Retinal pigment epithelial cell (primary cell): ENCODE data around the gene CPLX3.

ENCODE experiments used
- DNase-seq: peaks from one replicate; pipeline ENCODE4 v3.0.0-alpha.2; 2010; ENCODE audit warnings: low read depth
- H3K4me3 ChIP-seq: 2 replicates; pipeline ENCODE4 v1.5.1; 2011; ENCODE audit warnings: mild to moderate bottlenecking, low read length, control low read depth, moderate library complexity
- TF ChIP-seq, protein P1 (sequence below): conservative IDR thresholded peaks from 2 replicates; pipeline ENCODE4 v1.5.1; 2011; ENCODE audit warnings: low read depth, low read length, control low read depth, inconsistent platforms

Gene CPLX3

DNA sequence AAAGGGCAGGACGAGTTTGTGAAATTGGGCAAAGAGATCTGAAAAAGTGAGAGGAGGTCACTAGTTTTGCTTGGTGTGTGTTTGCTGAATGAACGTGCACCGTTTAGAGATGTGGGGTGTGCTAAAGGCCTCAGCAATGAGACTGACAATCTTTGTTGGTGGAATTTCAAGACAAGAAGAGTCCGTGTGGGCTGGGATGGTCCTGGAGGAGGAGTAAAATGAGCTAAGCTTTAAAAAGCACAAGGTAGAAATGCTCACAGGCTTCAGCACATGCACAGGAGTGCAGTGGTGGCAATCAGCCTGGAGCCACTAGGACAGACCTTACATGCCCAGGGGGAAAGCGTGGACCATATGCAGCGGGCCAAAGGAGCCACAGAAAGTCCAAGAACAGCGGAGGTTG lies 1.5 kb upstream of the CPLX3 start:
- DNase-seq = no peak
- TF ChIP-seq, protein P1, sequence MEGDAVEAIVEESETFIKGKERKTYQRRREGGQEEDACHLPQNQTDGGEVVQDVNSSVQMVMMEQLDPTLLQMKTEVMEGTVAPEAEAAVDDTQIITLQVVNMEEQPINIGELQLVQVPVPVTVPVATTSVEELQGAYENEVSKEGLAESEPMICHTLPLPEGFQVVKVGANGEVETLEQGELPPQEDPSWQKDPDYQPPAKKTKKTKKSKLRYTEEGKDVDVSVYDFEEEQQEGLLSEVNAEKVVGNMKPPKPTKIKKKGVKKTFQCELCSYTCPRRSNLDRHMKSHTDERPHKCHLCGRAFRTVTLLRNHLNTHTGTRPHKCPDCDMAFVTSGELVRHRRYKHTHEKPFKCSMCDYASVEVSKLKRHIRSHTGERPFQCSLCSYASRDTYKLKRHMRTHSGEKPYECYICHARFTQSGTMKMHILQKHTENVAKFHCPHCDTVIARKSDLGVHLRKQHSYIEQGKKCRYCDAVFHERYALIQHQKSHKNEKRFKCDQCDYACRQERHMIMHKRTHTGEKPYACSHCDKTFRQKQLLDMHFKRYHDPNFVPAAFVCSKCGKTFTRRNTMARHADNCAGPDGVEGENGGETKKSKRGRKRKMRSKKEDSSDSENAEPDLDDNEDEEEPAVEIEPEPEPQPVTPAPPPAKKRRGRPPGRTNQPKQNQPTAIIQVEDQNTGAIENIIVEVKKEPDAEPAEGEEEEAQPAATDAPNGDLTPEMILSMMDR = no peak
- no peak overlapping the region for H3K4me3 ChIP-seq

- no peak for DNase-seq
- H3K4me3 ChIP-seq = no peak overlapping the region
- TF ChIP-seq, protein P1 = no peak
These were observed 561 bp upstream of the CPLX3 start for GRCh38 chr15:74825866-74826265.

- no peak overlapping the region for H3K4me3 ChIP-seq
- DNase-seq = no peak
- TF ChIP-seq, protein P1 = no peak
These were observed 494 bp downstream of the CPLX3 start for GRCh38 chr15:74826921-74827320.

GRCh38 chr15:74827614-74828013 lies 1.2 kb downstream of the CPLX3 start:
- no peak for DNase-seq
- H3K4me3 ChIP-seq = no peak overlapping the region
- TF ChIP-seq, protein P1 = no peak

DNA sequence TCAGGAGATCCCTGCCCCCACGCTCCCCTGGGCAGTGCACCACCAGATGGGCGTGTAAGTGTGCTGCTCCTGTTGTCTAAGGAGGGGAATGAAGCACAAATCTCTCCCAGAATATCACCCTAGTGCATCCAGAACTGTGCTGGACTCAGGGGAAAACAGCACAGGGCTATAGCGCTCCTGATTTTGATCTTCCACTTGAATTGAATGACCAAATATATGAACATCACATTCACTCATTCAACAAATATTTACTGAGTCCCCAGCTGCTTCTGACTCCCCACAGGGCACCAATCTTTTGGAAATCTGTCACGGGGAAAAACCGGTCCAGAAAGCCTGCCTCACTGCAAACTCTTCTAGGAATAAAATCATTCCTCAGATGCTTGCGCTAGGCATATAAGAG lies 2.4 kb downstream of the CPLX3 start:
- TF ChIP-seq, protein P1 = no peak
- H3K4me3 ChIP-seq = no peak overlapping the region
- DNase-seq = no peak

DNA sequence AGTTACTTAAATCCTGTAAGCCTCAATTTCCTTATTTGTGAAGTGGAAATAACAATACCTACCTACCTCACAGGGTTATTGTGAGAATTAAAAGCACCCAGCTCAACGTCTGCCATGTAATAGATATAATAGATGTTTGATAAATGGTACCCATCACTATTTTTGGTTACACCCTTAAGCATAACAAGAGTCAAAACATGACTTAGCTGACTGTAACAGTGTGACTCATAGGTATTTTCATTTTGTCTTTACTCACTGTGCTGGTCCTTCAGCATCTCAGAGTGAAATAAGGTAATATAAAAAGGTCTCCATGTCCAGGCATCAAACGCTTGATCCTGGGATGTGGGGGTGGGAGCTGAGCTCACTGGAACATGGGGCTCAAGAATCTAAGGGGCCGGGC lies 3.1 kb downstream of the CPLX3 start:
- TF ChIP-seq, protein P1 = no peak
- DNase-seq = no peak
- H3K4me3 ChIP-seq = no peak overlapping the region

- no peak for DNase-seq
- TF ChIP-seq, protein P1 = no peak
These were observed 3.6 kb downstream of the CPLX3 start for GRCh38 chr15:74829991-74830390.

More at GRCh38 chr15:74829991-74830390, 3.6 kb downstream of the CPLX3 start:
- no peak overlapping the region for H3K4me3 ChIP-seq
